Uterus (tissue), 4 donors: Measurements from ENCODE around the gene CLEC4E. TPM values are rescaled to one million over a fixed set of nuclear protein-coding genes. Genes with fewer than 3 reads are reported as not detected.

Source experiments
- DNase-seq, 2 donors: peaks; one replicate each; pipeline ENCODE4 v3.0.0-alpha.2; 2019 to 2020
- H3K27ac ChIP-seq, 2 donors: fragments of 200-600 bp; sonication (generic); 1 replicate in 1 of 2; 2 replicates in 1 of 2; pipeline ENCODE4 v1.5.1; 2016 to 2018
- H3K27me3 ChIP-seq, 2 donors: fragments of 200-600 bp; sonication (generic); one replicate each; pipeline ENCODE4 v1.5.1; 2018 to 2019; ENCODE audit warnings: control low read depth in 1 of 2
- H3K36me3 ChIP-seq, 2 donors: fragments of 200-600 bp; sonication (generic); one replicate each; pipeline ENCODE4 v1.5.1; 2019; ENCODE audit warnings: control low read depth in 1 of 2
- H3K4me1 ChIP-seq, 2 donors: fragments of 200-600 bp; sonication (generic); one replicate each; pipeline ENCODE4 v1.5.1; 2018 to 2019; ENCODE audit warnings: control low read depth in 1 of 2
- H3K4me3 ChIP-seq, 2 donors: fragments of 200-600 bp; sonication (generic); 1 replicate in 1 of 2; 2 replicates in 1 of 2; pipeline ENCODE4 v1.5.1; 2018 to 2019; ENCODE audit warnings: mild to moderate bottlenecking in 1 of 2
- H3K9me3 ChIP-seq, 2 donors: fragments of 200-600 bp; sonication (generic); one replicate each; pipeline ENCODE4 v1.5.1; 2019; ENCODE audit warnings: control low read depth in 1 of 2
- CTCF ChIP-seq, 4 experiments: fragments of 200-600 bp in 2 of 4; fragments of 450-650 bp in 2 of 4; sonication (generic) in 2 of 4; IDR thresholded peaks; one replicate each; pipeline ENCODE4 v1.5.1; 2016 to 2019; ENCODE audit warnings: antibody characterized with exemption in 4 of 4, mild to moderate bottlenecking in 2 of 4, moderate library complexity in 1 of 4
- POLR2A ChIP-seq, 2 donors: fragments of 450-650 bp; IDR thresholded peaks; one replicate each; pipeline ENCODE4 v1.6.1; 2016; ENCODE audit warnings: antibody characterized with exemption in 2 of 2, mild to moderate bottlenecking in 1 of 2, moderate library complexity in 1 of 2
- intact Hi-C: fragments of 100-400 bp; cut with DNase I; formaldehyde crosslinking; loops from one replicate; pipeline ENCODE4 v1.15.1; 2023; ENCODE audit warnings: low total_unique reads
- total RNA-seq, 4 donors: library from RNA; depleted of rRNA in 3 of 4; stranded (reverse); fragments of >200 nt in 3 of 4; gene quantifications; one replicate each; pipeline versions ENCODE4 v1.1.0 to v1.2.4, GENCODE V29; 2014 to 2023
- donor health status: DM: yes; HTN: yes; CAD: no.

Gene CLEC4E
- total RNA-seq, 4 donors from 2014 or later: 11.2 TPM; not detected in 3

GRCh38 chr12:8508910-8509841, 31.5 kb downstream of the CLEC4E start:
- Histone ChIP-seq H3K9me3 (no peaks in the 10 kb centered on the region), H3K4me1 (no peaks in the 10 kb centered on the region), H3K36me3 (no peaks in the 10 kb centered on the region), H3K27me3 (no peaks in the 10 kb centered on the region), H3K4me3 (no peak overlapping the region), H3K27ac (no peak overlapping the region)
- intact Hi-C loops: no loop called here
- TF ChIP-seq CTCF (IDR thresholded peaks at IDR 0.05) (no peak), POLR2A (IDR thresholded peaks at IDR 0.05) (no peak)
- DNase-seq: no peak

- Histone ChIP-seq H3K4me1 (no peaks in the 10 kb centered on the region), H3K4me3 (no peak overlapping the region), H3K36me3 (no peaks in the 10 kb centered on the region), H3K27ac (no peak overlapping the region), H3K27me3 (no peaks in the 10 kb centered on the region), H3K9me3 (no peaks in the 10 kb centered on the region)
- intact Hi-C loops: no loop called here
- TF ChIP-seq CTCF (IDR thresholded peaks at IDR 0.05) (no peak), POLR2A (IDR thresholded peaks at IDR 0.05) (no peak)
- no peak for DNase-seq
These were observed 32.5 kb downstream of the CLEC4E start for GRCh38 chr12:8508223-8508622.

DNA sequence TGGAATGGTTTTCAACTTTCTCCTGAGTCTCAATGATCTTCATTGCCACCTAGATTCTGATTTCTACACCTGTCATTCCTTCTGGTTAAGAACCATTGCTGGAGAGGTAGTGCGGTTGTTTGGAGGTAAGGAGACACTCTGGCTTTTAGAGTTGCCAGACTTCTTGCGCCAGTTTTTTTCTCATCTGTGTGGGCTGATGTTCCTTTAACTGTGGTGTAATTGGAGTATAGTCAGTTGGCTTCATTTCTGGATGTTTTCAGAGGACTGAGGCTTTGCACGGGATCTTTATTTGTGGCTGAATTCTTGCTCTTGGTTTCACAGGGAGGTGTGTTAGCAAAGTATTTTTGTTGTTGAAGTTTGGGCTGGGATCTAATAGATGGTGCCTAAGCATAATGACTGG, 33.1 kb downstream of the CLEC4E start:
- intact Hi-C loops: no loop called here
- no peak for DNase-seq
- Histone ChIP-seq H3K4me3 (no peak overlapping the region), H3K36me3 (no peaks in the 10 kb centered on the region), H3K4me1 (no peaks in the 10 kb centered on the region), H3K27me3 (no peaks in the 10 kb centered on the region), H3K9me3 (no peaks in the 10 kb centered on the region), H3K27ac (no peak overlapping the region)
- no peak for TF ChIP-seq POLR2A (IDR thresholded peaks at IDR 0.05)
- TF ChIP-seq CTCF (IDR thresholded peaks at IDR 0.05): no peak

GRCh38 chr12:8504351-8504750, 36.4 kb downstream of the CLEC4E start:
- TF ChIP-seq CTCF (IDR thresholded peaks at IDR 0.05) (no peak), POLR2A (IDR thresholded peaks at IDR 0.05) (no peak)
- no peaks in the 10 kb centered on the region for H3K4me1 ChIP-seq
- no peaks in the 10 kb centered on the region for H3K9me3 ChIP-seq
- intact Hi-C loops: no loop called here
- no peak overlapping the region for H3K4me3 ChIP-seq
- peaks cover 0 to 2% of the 10 kb centered on the region in 2 donors for H3K27me3 ChIP-seq
- no peak for DNase-seq
- H3K27ac ChIP-seq: no peak overlapping the region
- no peaks in the 10 kb centered on the region for H3K36me3 ChIP-seq

- no peak for TF ChIP-seq CTCF (IDR thresholded peaks at IDR 0.05)
- Histone ChIP-seq H3K4me3 (no peak overlapping the region), H3K27ac (no peak overlapping the region), H3K36me3 (no peaks in the 10 kb centered on the region), H3K27me3 (peaks cover 0 to 2% of the 10 kb centered on the region in 2 donors), H3K4me1 (no peaks in the 10 kb centered on the region), H3K9me3 (no peaks in the 10 kb centered on the region)
- intact Hi-C loops: no loop called here
- DNase-seq: no peak
These were observed 39.0 kb downstream of the CLEC4E start for GRCh38 chr12:8501720-8502119.
